PC-3 (cell line): Measurements from ENCODE around the gene DGKB.

Experiments used
- CTCF ChIP-seq: fragments of 300-600 bp; sonication (generic); conservative IDR thresholded peaks from 2 replicates; pipeline ENCODE4 v1.5.1; 2017; ENCODE audit warnings: antibody characterized with exemption, low read depth, mild to moderate bottlenecking, low read length
- EZH2 ChIP-seq: fragments of 300-600 bp; sonication (generic); IDR thresholded peaks from one replicate; pipeline ENCODE4 v1.6.1; 2017; ENCODE audit warnings: antibody characterized with exemption, mild to moderate bottlenecking, low read length; ENCODE audit not compliant: unreplicated experiment
- EZH2phosphoT487 ChIP-seq: fragments of 300-600 bp; sonication (generic); IDR thresholded peaks from 2 replicates; pipeline ENCODE4 v1.6.1; 2018; ENCODE audit warnings: mild to moderate bottlenecking, antibody characterized with exemption, low read length, borderline replicate concordance

- no peak for TF ChIP-seq CTCF
- no peak for TF ChIP-seq EZH2phosphoT487
- no peak for TF ChIP-seq EZH2
Measured at GRCh38 chr7:14385074-14385473, 517.5 kb downstream of the DGKB start.
